Prostate gland (tissue), 2 donors: Measurements from ENCODE around the gene TBL1X. TPM values are rescaled to one million over a fixed set of nuclear protein-coding genes. Genes with fewer than 3 reads are reported as not detected.

Experiments used
- DNase-seq: peaks from one replicate; pipeline ENCODE4 v3.0.0-alpha.2; 2019; ENCODE audit warnings: low spot score
- H3K27ac ChIP-seq, 2 donors: fragments of 200-600 bp; sonication (generic); 2 replicates each; pipeline ENCODE4 v1.5.1; 2017 to 2019
- H3K27me3 ChIP-seq: fragments of 200-600 bp; sonication (generic); replicated peaks from 2 replicates; pipeline ENCODE4 v1.5.1; 2019; ENCODE audit not compliant: insufficient read depth
- H3K36me3 ChIP-seq, 2 donors: fragments of 200-600 bp; sonication (generic); 1 replicate in 1 of 2; 2 replicates in 1 of 2; pipeline versions ENCODE4 v1.5.1 to v1.8.1; 2017 to 2019
- H3K4me1 ChIP-seq: fragments of 200-600 bp; sonication (generic); replicated peaks from 2 replicates; pipeline ENCODE4 v1.5.1; 2019
- H3K4me3 ChIP-seq, 2 donors: fragments of 200-600 bp; sonication (generic); 2 replicates each; pipeline ENCODE4 v1.5.1; 2017 to 2019
- H3K9me3 ChIP-seq: fragments of 200-600 bp; sonication (generic); 2 replicates; pipeline ENCODE4 v1.5.1; 2017
- CTCF ChIP-seq, 4 experiments: fragments of 200-600 bp in 2 of 4; fragments of 450-650 bp in 2 of 4; sonication (generic) in 2 of 4; IDR thresholded peaks; 1 replicate in 3 of 4; 2 replicates in 1 of 4; pipeline ENCODE4 v1.5.1; 2016 to 2019; ENCODE audit warnings: antibody characterized with exemption in 4 of 4, mild to moderate bottlenecking in 2 of 4, moderate library complexity in 2 of 4
- POLR2A ChIP-seq: fragments of 450-650 bp; IDR thresholded peaks from one replicate; pipeline ENCODE4 v1.6.1; 2016; ENCODE audit warnings: antibody characterized with exemption, mild to moderate bottlenecking
- POLR2AphosphoS5 ChIP-seq: sonication (generic); formaldehyde crosslinking; IDR thresholded peaks from one replicate; pipeline ENCODE4 v1.6.1; 2017; ENCODE audit warnings: antibody characterized with exemption
- WGBS: methylation state at CpG from one replicate; pipeline ENCODE4 v1.1.5; 2018; 5-methylcytosine and 5-hydroxymethylcytosine counted together
- intact Hi-C: fragments of 100-400 bp; cut with DNase I; formaldehyde crosslinking; loops from one replicate; pipeline ENCODE4 v1.14.2; 2022
- total RNA-seq, 2 donors: library from RNA; depleted of rRNA; stranded (reverse); fragments of >200 nt; gene quantifications; one replicate each; pipeline ENCODE4 v1.1.0, GENCODE V29; 2016

TBL1X gene
- total RNA-seq, 2 donors from 2014 or later, result 23.2 to 76.9 TPM

GRCh38 chrX:9542106-9542760 is 77.4 kb downstream of the TBL1X start:
- Histone ChIP-seq H3K27me3 (no peaks in the 10 kb centered on the region), H3K4me3 (no peak overlapping the region), H3K9me3 (no peaks in the 10 kb centered on the region), H3K4me1 (no peaks in the 10 kb centered on the region), H3K36me3 (no peaks in the 10 kb centered on the region), H3K27ac (no peak overlapping the region)
- intact Hi-C loops, result no loop called here
- WGBS, result 80% methylated on average over 13 of the region's 13 CpGs
- no peak for DNase-seq
- no peak for TF ChIP-seq POLR2AphosphoS5
- TF ChIP-seq POLR2A, result no peak
- no peak for TF ChIP-seq CTCF (IDR thresholded peaks at IDR 0.05)

DNA sequence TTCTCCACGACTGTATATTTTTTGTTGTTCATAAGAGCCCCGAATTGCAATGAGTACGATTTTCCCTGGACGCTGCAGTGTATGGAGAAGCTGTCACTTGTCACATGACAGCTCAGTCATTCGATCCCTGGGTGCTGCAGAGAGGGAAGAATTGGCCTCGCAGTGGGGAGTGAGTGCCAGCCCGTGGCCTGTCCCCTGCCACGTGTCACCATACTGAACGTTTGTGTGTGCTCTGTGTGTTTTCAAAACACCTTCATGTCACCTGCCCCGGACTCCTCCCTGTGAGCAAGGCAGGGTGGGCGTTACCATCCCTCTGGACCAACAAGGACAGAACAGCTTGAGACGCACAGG is 77.9 kb downstream of the TBL1X start:
- no peak overlapping the region for H3K4me3 ChIP-seq
- no peaks in the 10 kb centered on the region for H3K36me3 ChIP-seq
- H3K27me3 ChIP-seq, result no peaks in the 10 kb centered on the region
- WGBS, result 79% methylated on average over 4 of the region's 12 CpGs
- H3K4me1 ChIP-seq, result no peaks in the 10 kb centered on the region
- DNase-seq, result no peak
- H3K9me3 ChIP-seq, result no peaks in the 10 kb centered on the region
- intact Hi-C loops, result no loop called here
- TF ChIP-seq CTCF (IDR thresholded peaks at IDR 0.05) (no peak), POLR2AphosphoS5 (no peak), POLR2A (no peak)
- H3K27ac ChIP-seq, result no peak overlapping the region

DNA sequence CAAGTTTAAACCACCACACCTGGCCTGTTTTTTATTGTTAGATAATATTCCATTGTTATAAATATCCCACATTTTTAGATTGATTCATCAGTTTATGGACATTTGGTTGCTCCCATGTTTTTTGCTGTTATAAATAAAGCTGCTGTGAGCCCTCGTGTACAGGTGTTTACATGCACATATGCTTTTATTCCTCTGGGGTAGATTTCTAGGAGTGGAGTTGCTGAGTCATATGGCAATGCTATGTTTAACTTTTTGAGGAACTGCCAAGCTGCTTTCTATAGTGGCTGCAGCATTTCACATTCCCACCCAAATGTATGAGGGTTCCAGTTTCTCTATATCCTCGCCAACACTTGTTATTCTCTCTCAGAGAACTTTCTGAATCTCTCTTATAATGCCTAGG is 90.5 kb downstream of the TBL1X start:
- H3K36me3 ChIP-seq, result no peaks in the 10 kb centered on the region
- 85% methylated on average over 2 of the region's 2 CpGs for WGBS
- no peak overlapping the region for H3K27ac ChIP-seq
- H3K9me3 ChIP-seq, result no peaks in the 10 kb centered on the region
- intact Hi-C loops, result no loop called here
- no peaks in the 10 kb centered on the region for H3K27me3 ChIP-seq
- no peak for TF ChIP-seq POLR2AphosphoS5
- TF ChIP-seq POLR2A, result no peak
- no peak for DNase-seq
- H3K4me1 ChIP-seq, result no peaks in the 10 kb centered on the region
- no peak overlapping the region for H3K4me3 ChIP-seq

GRCh38 chrX:9557091-9557490 is 92.2 kb downstream of the TBL1X start:
- Histone ChIP-seq H3K36me3 (no peaks in the 10 kb centered on the region), H3K9me3 (no peaks in the 10 kb centered on the region), H3K27ac (no peak overlapping the region), H3K27me3 (no peaks in the 10 kb centered on the region), H3K4me1 (no peaks in the 10 kb centered on the region), H3K4me3 (no peak overlapping the region)
- TF ChIP-seq POLR2AphosphoS5 (no peak), CTCF (IDR thresholded peaks at IDR 0.05) (no peak), POLR2A (no peak)
- no peak for DNase-seq
- WGBS, result 77% methylated on average over 11 of the region's 11 CpGs
- intact Hi-C loops, result no loop called here

DNA sequence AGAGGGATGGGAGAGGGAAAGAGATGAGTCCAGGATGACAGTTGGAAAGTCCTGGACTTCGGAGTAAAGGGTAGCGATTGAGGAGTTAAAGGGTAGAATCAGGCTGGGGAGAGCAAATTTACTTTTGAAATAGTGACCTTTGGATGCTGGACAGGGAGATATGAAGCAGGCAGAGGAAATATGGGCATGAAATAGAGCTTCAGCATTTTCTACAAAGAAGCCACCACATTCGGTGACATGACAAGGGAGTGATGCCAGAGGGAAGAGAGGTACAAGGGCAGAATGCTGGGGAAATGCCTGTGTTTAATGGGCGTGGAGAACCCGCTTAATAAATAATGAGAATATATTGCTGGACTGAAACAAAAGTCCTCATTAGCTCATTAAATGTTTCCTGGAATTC is 92.7 kb downstream of the TBL1X start:
- no peaks in the 10 kb centered on the region for H3K4me1 ChIP-seq
- no peak for DNase-seq
- TF ChIP-seq POLR2AphosphoS5 (no peak), CTCF (IDR thresholded peaks at IDR 0.05) (no peak), POLR2A (no peak)
- 80% methylated on average over 5 of the region's 5 CpGs for WGBS
- no peaks in the 10 kb centered on the region for H3K9me3 ChIP-seq
- intact Hi-C loops, result no loop called here
- no peaks in the 10 kb centered on the region for H3K27me3 ChIP-seq
- no peak overlapping the region for H3K27ac ChIP-seq
- no peak overlapping the region for H3K4me3 ChIP-seq
- H3K36me3 ChIP-seq, result no peaks in the 10 kb centered on the region
